ENCODE measurements around the gene TRAF1.

Gene TRAF1

GRCh38 chr9:120865809-120866208, 60.8 kb downstream of the TRAF1 start:
- DNase-seq, result no peak

- no peak for DNase-seq
Observed at GRCh38 chr9:120865176-120865575, 61.4 kb downstream of the TRAF1 start.

GRCh38 chr9:120864719-120865118, 61.9 kb downstream of the TRAF1 start:
- no peak for DNase-seq

- no peak for DNase-seq
Observed at GRCh38 chr9:120863833-120864232, 62.8 kb downstream of the TRAF1 start.

GRCh38 chr9:120862452-120862851, 64.1 kb downstream of the TRAF1 start:
- DNase-seq, result no peak

- no peak for DNase-seq
Observed at GRCh38 chr9:120861935-120862334, 64.7 kb downstream of the TRAF1 start.

DNA sequence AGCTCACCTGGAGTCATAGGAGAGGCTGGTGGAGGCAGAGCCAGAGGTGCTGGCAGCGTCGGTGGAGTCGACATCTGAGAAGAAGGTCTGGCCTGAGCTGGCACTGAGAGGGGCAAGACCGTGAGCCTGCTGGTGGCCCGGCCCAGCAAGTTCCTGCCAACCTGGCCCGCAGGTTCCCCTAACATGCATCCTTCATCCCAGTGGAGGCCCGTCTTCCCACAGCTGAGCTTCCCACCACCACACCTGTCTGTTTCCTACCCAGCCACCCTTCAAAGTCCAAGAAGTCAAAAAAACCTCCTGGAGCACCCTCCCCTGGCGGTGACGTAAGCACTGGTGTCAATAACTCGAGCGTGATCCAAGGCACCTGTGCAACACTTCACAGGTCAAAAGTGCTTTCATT, 66.5 kb downstream of the TRAF1 start:
- no peak for DNase-seq

GRCh38 chr9:120859361-120859760, 67.2 kb downstream of the TRAF1 start:
- no peak for DNase-seq

DNA sequence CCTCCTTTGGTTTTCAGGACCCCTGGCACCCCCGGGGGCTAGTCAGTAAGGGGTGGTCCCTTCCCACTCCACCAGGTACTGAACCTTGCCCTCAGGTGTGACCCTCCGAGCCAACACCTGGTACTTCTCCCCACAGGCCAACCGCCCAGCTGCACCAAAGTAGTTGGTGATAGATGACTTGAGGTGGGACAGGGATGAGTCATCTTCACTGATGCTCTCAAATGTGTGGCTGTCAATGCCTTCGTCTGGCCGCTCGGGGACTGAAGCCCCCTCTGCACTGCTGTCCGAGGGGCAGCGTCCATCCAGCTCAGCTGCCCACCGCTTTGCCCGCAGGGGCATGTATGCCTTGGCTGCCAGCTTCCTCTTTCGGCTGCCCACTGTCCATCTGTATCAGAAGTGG, 68.7 kb downstream of the TRAF1 start:
- no peak for DNase-seq

- DNase-seq, result no peak
Observed at GRCh38 chr9:120857481-120857880, 69.1 kb downstream of the TRAF1 start.

- DNase-seq, result peak; percentile 27
Observed at GRCh38 chr9:120856700-120857099, 69.9 kb downstream of the TRAF1 start.

GRCh38 chr9:120855827-120856670, 70.5 kb downstream of the TRAF1 start:
- DNase-seq, result no peak

DNA sequence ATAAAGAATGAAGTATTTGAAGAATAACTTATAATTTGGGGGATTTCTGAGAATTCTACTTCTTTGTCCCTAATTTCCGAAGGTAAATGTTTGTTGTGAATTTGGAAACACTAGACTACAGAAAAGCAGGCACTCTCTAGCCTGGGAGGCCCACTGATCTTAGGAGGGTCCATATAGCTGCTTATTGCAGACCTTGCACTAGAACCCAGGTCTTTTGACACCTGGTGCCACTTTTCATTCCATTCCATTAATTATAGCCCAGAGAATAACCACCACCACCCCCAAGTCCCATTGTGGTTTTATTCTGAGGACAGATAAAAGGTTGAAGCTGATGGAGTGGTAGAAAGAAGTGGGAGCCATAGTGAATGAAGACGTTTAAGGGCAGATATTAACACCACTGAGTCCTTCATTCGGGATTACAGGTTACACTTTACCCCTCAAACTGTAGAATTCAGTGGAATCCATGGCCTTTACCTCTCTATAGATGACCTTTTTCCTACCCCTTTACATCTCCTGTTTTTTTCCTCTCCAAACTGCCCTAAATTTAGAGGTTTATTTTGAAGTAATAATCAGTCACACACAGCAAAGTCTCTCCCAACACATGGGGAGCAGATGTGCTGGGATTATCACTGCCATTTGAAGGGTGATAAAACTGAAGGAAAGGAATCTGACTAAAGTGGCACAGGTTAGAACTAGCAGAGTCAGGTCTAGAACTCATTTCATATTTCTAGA, 71.8 kb downstream of the TRAF1 start:
- no peak for DNase-seq

- DNase-seq, result no peak
Observed at GRCh38 chr9:120853198-120853597, 73.4 kb downstream of the TRAF1 start.
